Stimulated activated CD8-positive, alpha-beta memory T cell treated with anti-CD3 and anti-CD28 coated beads, Interleukin-4, amount 100 ng/mL, for 48 hours (primary cell): ENCODE results near the gene TMEM123.

ENCODE experiments used
- DNase-seq: peaks from one replicate; pipeline ENCODE4 v3.0.0-alpha.2; 2020

Gene TMEM123

GRCh38 chr11:102452461-102453301 lies at the start of gene TMEM123:
TSS of gene TMEM123 (minus strand) at chr11:102452765. CDS start at chr11:102452623, 142 bp downstream.
- peak; percentile 93 for DNase-seq

- no peak for DNase-seq
These were observed 48.3 kb upstream of the TMEM123 start for GRCh38 chr11:102500829-102501228.

GRCh38 chr11:102499931-102500330 lies 47.4 kb upstream of the TMEM123 start:
- no peak for DNase-seq

- no peak for DNase-seq
These were observed 46.6 kb upstream of the TMEM123 start for GRCh38 chr11:102499151-102499550.

GRCh38 chr11:102497061-102497460 lies 44.5 kb upstream of the TMEM123 start:
- no peak for DNase-seq

GRCh38 chr11:102495161-102496042 lies 42.8 kb upstream of the TMEM123 start:
- peak; percentile 38 for DNase-seq

GRCh38 chr11:102494216-102494615 lies 41.7 kb upstream of the TMEM123 start:
- no peak for DNase-seq

- DNase-seq, result no peak
These were observed 41.0 kb upstream of the TMEM123 start for GRCh38 chr11:102493524-102493923.

- no peak for DNase-seq
These were observed 39.4 kb upstream of the TMEM123 start for GRCh38 chr11:102491969-102492368.

- no peak for DNase-seq
These were observed 36.9 kb upstream of the TMEM123 start for GRCh38 chr11:102489186-102490145.

GRCh38 chr11:102488208-102488607 lies 35.6 kb upstream of the TMEM123 start:
- no peak for DNase-seq

GRCh38 chr11:102487214-102487613 lies 34.6 kb upstream of the TMEM123 start:
- no peak for DNase-seq

GRCh38 chr11:102486584-102486983 lies 34.0 kb upstream of the TMEM123 start:
- no peak for DNase-seq

- DNase-seq, result no peak
These were observed 32.6 kb upstream of the TMEM123 start for GRCh38 chr11:102485095-102485722.

- no peak for DNase-seq
These were observed 29.9 kb upstream of the TMEM123 start for GRCh38 chr11:102482433-102482832.

- DNase-seq, result no peak
These were observed 27.2 kb upstream of the TMEM123 start for GRCh38 chr11:102479733-102480132.

- DNase-seq, result no peak
These were observed 26.2 kb upstream of the TMEM123 start for GRCh38 chr11:102478673-102479299.

- DNase-seq, result no peak
These were observed 24.2 kb upstream of the TMEM123 start for GRCh38 chr11:102476812-102477211.

- no peak for DNase-seq
These were observed 23.5 kb upstream of the TMEM123 start for GRCh38 chr11:102476069-102476468.

GRCh38 chr11:102473543-102473942 lies 21.0 kb upstream of the TMEM123 start:
- DNase-seq, result no peak

GRCh38 chr11:102472127-102472526 lies 19.6 kb upstream of the TMEM123 start:
- DNase-seq, result no peak

- no peak for DNase-seq
These were observed 18.9 kb upstream of the TMEM123 start for GRCh38 chr11:102471474-102471873.
